ENCODE data around the gene SYT8.

SYT8 gene

GRCh38 chr11:1830004-1830321 lies 4.8 kb upstream of the SYT8 start (continued):
- TF ChIP-seq, protein P1, sequence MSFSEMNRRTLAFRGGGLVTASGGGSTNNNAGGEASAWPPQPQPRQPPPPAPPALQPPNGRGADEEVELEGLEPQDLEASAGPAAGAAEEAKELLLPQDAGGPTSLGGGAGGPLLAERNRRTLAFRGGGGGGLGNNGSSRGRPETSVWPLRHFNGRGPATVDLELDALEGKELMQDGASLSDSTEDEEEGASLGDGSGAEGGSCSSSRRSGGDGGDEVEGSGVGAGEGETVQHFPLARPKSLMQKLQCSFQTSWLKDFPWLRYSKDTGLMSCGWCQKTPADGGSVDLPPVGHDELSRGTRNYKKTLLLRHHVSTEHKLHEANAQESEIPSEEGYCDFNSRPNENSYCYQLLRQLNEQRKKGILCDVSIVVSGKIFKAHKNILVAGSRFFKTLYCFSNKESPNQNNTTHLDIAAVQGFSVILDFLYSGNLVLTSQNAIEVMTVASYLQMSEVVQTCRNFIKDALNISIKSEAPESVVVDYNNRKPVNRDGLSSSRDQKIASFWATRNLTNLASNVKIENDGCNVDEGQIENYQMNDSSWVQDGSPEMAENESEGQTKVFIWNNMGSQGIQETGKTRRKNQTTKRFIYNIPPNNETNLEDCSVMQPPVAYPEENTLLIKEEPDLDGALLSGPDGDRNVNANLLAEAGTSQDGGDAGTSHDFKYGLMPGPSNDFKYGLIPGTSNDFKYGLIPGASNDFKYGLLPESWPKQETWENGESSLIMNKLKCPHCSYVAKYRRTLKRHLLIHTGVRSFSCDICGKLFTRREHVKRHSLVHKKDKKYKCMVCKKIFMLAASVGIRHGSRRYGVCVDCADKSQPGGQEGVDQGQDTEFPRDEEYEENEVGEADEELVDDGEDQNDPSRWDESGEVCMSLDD (tag by site-specific recombination; IDR thresholded peaks at IDR 0.05), result no peak
- TF ChIP-seq ZEB2 (tag by site-specific recombination; IDR thresholded peaks at IDR 0.05), result no peak
- TF ChIP-seq ZFP3 (tag by site-specific recombination; IDR thresholded peaks at IDR 0.05; ENCODE audit: low read depth), result no peak
- TF ChIP-seq ZNF639 (tag by site-specific recombination; IDR thresholded peaks at IDR 0.05), result no peak
- TF ChIP-seq, protein P2, sequence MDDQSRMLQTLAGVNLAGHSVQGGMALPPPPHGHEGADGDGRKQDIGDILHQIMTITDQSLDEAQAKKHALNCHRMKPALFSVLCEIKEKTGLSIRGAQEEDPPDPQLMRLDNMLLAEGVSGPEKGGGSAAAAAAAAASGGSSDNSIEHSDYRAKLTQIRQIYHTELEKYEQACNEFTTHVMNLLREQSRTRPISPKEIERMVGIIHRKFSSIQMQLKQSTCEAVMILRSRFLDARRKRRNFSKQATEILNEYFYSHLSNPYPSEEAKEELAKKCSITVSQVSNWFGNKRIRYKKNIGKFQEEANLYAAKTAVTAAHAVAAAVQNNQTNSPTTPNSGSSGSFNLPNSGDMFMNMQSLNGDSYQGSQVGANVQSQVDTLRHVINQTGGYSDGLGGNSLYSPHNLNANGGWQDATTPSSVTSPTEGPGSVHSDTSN (CRISPR knock-in tag; IDR thresholded peaks at IDR 0.05), result no peak
- no peak for TF ChIP-seq KLF1 (tag by site-specific recombination; IDR thresholded peaks at IDR 0.05)
- no peak for TF ChIP-seq ZNF266 (tag by site-specific recombination; IDR thresholded peaks at IDR 0.05; ENCODE audit: low read depth)

DNA sequence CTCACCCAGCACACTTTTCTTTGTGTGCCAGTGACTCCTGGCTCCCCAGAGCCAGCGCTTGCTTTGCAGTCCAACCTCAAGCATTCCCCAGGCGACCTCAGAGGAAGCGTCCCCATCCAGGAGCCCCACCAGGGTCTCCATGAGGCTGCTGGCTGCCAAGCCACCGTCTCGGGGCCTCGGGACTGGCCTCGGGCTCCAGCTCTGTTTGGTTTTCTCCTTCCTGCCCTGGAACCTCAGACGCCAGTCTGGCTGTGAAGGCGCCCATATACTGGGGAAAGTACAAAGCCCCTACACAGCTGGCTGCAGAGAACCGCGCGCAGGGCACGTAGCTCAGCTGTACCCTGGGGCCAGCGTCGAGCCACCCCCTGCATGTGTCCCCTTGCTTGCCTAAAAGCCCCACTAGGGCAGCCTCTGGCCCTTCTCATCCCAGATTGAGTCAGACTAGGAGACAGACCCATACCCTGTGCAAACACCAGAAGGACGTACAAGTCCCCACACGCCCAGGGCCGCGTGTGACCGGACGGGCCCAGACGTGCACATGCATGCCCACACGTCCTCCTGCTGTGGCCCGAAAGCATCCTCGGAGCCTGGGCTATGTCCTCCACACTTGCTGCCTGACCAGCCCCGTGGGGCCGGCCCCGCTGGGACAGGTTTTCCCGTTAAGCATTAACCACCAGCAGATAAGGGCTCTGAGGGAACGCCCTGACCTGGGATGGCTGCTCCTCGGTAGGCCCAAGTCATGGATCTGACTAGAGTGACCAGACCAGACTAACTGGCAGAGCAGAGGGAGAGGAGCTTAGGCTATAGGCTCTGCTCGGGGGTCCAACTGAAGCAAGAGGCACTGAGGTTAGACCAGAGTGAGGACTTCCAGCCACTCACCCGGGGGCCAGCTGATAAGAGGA lies 4.2 kb upstream of the SYT8 start:
- POLR2A ChIA-PET, result no interaction called here
- no peaks in the 10 kb centered on the region for H3K36me3 ChIP-seq (ENCODE audit: control insufficient read depth in 2 of 2, insufficient read depth in 1 of 2, low read length in 2 of 2)
- CTCF ChIA-PET, result interaction anchor here (0.7 to 8.2 kb wide), 7 partner anchors 13 to 367 kb away, joined by 3 to 261 read pairs (median 3); no protein-coding TSS in a partner anchor
- H3K9me3 ChIP-seq (ENCODE audit: control insufficient read depth, insufficient read depth, low read depth, low read length), result no peaks in the 10 kb centered on the region
- no peak overlapping the region for H3K27ac ChIP-seq (ENCODE audit: extremely low read depth, low read depth, low read length)
- H3K4me1 ChIP-seq (ENCODE audit: control insufficient read depth, insufficient read depth, low read length), result no peaks in the 10 kb centered on the region
- no peak overlapping the region for H3K4me3 ChIP-seq (ENCODE audit: low read depth, low read length)
- TF ChIP-seq ZNF223 (tag by site-specific recombination; IDR thresholded peaks at IDR 0.05) (no peak), ZNF580 (tag by site-specific recombination; IDR thresholded peaks at IDR 0.05) (no peak), GLIS1 (tag by site-specific recombination; IDR thresholded peaks at IDR 0.05) (0 out of 2 replicates have a peak, but pooled peaks have one; percentile 37), ZEB2 (tag by site-specific recombination; IDR thresholded peaks at IDR 0.05) (no peak), ZFHX2 (tag by site-specific recombination; conservative IDR thresholded peaks at IDR 0.05) (peak; percentile 42), ZXDB (tag by site-specific recombination; IDR thresholded peaks at IDR 0.05) (no peak), ZNF366 (tag by site-specific recombination; conservative IDR thresholded peaks at IDR 0.05) (0 out of 2 replicates have a peak, but pooled peaks have one; percentile 12), GLIS2 (tag by site-specific recombination; IDR thresholded peaks at IDR 0.05) (peak; percentile 33; the same call in 1 of the 2 replicates), ZIC2 (tag by site-specific recombination; IDR thresholded peaks at IDR 0.05) (peak; percentile 77), TCF7L2 (IDR thresholded peaks at IDR 0.05; ENCODE audit: borderline replicate concordance, low read depth, low read length) (no peak)
- TF ChIP-seq, protein P3, sequence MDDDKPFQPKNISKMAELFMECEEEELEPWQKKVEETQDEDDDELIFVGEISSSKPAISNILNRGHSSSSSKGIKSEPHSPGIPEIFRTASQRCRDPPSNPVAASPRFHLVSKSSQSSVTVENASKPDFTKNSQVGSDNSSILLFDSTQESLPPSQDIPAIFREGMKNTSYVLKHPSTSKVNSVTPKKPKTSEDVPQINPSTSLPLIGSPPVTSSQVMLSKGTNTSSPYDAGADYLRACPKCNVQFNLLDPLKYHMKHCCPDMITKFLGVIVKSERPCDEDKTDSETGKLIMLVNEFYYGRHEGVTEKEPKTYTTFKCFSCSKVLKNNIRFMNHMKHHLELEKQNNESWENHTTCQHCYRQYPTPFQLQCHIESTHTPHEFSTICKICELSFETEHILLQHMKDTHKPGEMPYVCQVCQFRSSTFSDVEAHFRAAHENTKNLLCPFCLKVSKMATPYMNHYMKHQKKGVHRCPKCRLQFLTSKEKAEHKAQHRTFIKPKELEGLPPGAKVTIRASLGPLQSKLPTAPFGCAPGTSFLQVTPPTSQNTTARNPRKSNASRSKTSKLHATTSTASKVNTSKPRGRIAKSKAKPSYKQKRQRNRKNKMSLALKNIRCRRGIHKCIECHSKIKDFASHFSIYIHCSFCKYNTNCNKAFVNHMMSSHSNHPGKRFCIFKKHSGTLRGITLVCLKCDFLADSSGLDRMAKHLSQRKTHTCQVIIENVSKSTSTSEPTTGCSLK (tag by site-specific recombination; IDR thresholded peaks at IDR 0.05), result no peak
- TF ChIP-seq, protein P4, sequence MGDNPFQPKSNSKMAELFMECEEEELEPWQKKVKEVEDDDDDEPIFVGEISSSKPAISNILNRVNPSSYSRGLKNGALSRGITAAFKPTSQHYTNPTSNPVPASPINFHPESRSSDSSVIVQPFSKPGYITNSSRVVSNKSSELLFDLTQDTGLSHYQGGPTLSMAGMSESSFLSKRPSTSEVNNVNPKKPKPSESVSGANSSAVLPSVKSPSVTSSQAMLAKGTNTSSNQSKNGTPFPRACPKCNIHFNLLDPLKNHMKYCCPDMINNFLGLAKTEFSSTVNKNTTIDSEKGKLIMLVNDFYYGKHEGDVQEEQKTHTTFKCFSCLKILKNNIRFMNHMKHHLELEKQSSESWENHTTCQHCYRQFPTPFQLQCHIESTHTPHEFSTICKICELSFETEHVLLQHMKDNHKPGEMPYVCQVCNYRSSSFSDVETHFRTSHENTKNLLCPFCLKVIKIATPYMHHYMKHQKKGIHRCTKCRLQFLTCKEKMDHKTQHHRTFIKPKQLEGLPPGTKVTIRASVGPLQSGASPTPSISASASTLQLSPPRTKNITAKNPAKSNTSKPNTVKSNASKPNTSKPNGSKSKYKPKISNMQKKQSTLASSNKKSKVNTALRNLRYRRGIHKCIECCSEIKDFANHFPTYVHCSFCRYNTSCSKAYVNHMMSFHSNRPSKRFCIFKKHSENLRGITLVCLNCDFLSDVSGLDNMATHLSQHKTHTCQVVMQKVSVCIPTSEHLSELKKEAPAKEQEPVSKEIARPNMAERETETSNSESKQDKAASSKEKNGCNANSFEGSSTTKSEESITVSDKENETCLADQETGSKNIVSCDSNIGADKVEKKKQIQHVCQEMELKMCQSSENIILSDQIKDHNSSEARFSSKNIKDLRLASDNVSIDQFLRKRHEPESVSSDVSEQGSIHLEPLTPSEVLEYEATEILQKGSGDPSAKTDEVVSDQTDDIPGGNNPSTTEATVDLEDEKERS (tag by site-specific recombination; IDR thresholded peaks at IDR 0.05), result no peak
- TF ChIP-seq, protein P5, sequence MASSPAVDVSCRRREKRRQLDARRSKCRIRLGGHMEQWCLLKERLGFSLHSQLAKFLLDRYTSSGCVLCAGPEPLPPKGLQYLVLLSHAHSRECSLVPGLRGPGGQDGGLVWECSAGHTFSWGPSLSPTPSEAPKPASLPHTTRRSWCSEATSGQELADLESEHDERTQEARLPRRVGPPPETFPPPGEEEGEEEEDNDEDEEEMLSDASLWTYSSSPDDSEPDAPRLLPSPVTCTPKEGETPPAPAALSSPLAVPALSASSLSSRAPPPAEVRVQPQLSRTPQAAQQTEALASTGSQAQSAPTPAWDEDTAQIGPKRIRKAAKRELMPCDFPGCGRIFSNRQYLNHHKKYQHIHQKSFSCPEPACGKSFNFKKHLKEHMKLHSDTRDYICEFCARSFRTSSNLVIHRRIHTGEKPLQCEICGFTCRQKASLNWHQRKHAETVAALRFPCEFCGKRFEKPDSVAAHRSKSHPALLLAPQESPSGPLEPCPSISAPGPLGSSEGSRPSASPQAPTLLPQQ (tag by site-specific recombination; IDR thresholded peaks at IDR 0.05), result peak; percentile 53
- TF ChIP-seq, protein P6, sequence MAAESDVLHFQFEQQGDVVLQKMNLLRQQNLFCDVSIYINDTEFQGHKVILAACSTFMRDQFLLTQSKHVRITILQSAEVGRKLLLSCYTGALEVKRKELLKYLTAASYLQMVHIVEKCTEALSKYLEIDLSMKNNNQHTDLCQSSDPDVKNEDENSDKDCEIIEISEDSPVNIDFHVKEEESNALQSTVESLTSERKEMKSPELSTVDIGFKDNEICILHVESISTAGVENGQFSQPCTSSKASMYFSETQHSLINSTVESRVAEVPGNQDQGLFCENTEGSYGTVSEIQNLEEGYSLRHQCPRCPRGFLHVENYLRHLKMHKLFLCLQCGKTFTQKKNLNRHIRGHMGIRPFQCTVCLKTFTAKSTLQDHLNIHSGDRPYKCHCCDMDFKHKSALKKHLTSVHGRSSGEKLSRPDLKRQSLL (tag by site-specific recombination; IDR thresholded peaks at IDR 0.05), result no peak

Data from HEK293 (cell line).